SU-DHL-6 (cell line): ENCODE data around the gene GASK1B.

Source experiments
- EZH2phosphoT487 ChIP-seq: fragments of 200-600 bp; sonication (generic), shearing (Covaris generic); conservative IDR thresholded peaks from 2 replicates; pipeline ENCODE4 v1.6.1; 2018; ENCODE audit warnings: mild to moderate bottlenecking, antibody characterized with exemption, low read length, moderate library complexity, mixed read lengths
- TF ChIP-seq, protein P1 (sequence below): fragments of 200-600 bp; sonication (generic); IDR thresholded peaks from one replicate; pipeline ENCODE4 v1.5.1; 2017; ENCODE audit warnings: antibody characterized with exemption, mild to moderate bottlenecking, low read length, moderate library complexity; ENCODE audit not compliant: insufficient read depth, poor library complexity, severe bottlenecking

- TF ChIP-seq, protein P1, sequence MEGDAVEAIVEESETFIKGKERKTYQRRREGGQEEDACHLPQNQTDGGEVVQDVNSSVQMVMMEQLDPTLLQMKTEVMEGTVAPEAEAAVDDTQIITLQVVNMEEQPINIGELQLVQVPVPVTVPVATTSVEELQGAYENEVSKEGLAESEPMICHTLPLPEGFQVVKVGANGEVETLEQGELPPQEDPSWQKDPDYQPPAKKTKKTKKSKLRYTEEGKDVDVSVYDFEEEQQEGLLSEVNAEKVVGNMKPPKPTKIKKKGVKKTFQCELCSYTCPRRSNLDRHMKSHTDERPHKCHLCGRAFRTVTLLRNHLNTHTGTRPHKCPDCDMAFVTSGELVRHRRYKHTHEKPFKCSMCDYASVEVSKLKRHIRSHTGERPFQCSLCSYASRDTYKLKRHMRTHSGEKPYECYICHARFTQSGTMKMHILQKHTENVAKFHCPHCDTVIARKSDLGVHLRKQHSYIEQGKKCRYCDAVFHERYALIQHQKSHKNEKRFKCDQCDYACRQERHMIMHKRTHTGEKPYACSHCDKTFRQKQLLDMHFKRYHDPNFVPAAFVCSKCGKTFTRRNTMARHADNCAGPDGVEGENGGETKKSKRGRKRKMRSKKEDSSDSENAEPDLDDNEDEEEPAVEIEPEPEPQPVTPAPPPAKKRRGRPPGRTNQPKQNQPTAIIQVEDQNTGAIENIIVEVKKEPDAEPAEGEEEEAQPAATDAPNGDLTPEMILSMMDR, result no peak
- no peak for TF ChIP-seq EZH2phosphoT487
These were observed 41.8 kb downstream of the GASK1B start for GRCh38 chr4:158131027-158131426.
